Retinal pigment epithelial cell (primary cell): ENCODE results near the gene KLHL2.

ENCODE experiments used
- DNase-seq: peaks from one replicate; pipeline ENCODE4 v3.0.0-alpha.2; 2010; ENCODE audit warnings: low read depth
- H3K4me3 ChIP-seq: 2 replicates; pipeline ENCODE4 v1.5.1; 2011; ENCODE audit warnings: mild to moderate bottlenecking, low read length, control low read depth, moderate library complexity
- CTCF ChIP-seq: conservative IDR thresholded peaks from 2 replicates; pipeline ENCODE4 v1.5.1; 2011; ENCODE audit warnings: low read depth, low read length, control low read depth, inconsistent platforms

The KLHL2 gene

GRCh38 chr4:165297626-165298025 is 90.3 kb downstream of the KLHL2 start:
- no peak for DNase-seq
- no peak overlapping the region for H3K4me3 ChIP-seq
- TF ChIP-seq CTCF, result no peak

GRCh38 chr4:165299399-165300060 is 92.2 kb downstream of the KLHL2 start:
- TF ChIP-seq CTCF, result no peak
- no peak for DNase-seq
- no peak overlapping the region for H3K4me3 ChIP-seq

GRCh38 chr4:165301833-165302232 is 94.5 kb downstream of the KLHL2 start:
- no peak for TF ChIP-seq CTCF
- no peak for DNase-seq
- no peak overlapping the region for H3K4me3 ChIP-seq

GRCh38 chr4:165302658-165303057 is 95.3 kb downstream of the KLHL2 start:
- H3K4me3 ChIP-seq, result no peak overlapping the region
- DNase-seq, result no peak
- no peak for TF ChIP-seq CTCF

- no peak for DNase-seq
- TF ChIP-seq CTCF, result no peak
- no peak overlapping the region for H3K4me3 ChIP-seq
Measured at GRCh38 chr4:165308166-165308565, 100.8 kb downstream of the KLHL2 start.

GRCh38 chr4:165308606-165309005 is 101.2 kb downstream of the KLHL2 start:
- H3K4me3 ChIP-seq, result no peak overlapping the region
- DNase-seq, result no peak
- TF ChIP-seq CTCF, result no peak

- no peak for DNase-seq
Measured at GRCh38 chr4:165309456-165309855, 102.1 kb downstream of the KLHL2 start.

More at GRCh38 chr4:165309456-165309855, 102.1 kb downstream of the KLHL2 start:
- no peak overlapping the region for H3K4me3 ChIP-seq
- TF ChIP-seq CTCF, result no peak
